NCI-H187 treated with DMSO at 0.1 percent for 48 hours (cell line): ENCODE results near the gene TMEM196.
"Not testable (repeated sequence)": the region's sequence is repeated elsewhere in the genome, so short reads cannot be mapped to it uniquely, and the experiment has no call there.

Source experiments
- DNase-seq: peaks from one replicate; lab custom pipeline; 2025; lab: John Stamatoyannopoulos, UW

The TMEM196 gene

DNA sequence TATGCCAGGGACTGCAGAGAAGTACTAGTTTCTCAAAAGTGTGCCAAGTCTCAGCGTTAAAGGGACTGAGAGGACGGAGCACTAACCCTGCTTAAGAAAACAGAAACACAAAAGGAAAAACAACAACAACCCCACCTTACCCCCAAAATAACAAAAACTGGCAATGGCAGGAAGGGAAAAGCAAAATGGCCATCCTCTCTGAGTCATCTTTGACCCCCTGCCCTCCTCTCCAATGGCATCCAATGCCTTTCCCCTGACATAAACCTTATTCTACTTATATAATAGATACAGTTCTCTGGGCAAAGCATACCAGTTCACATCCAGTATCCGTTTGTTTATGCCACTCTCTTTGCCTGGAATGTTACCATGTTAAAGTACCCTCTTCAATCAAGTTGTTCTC lies 66.2 kb downstream of the TMEM196 start:
- no peak for DNase-seq

DNA sequence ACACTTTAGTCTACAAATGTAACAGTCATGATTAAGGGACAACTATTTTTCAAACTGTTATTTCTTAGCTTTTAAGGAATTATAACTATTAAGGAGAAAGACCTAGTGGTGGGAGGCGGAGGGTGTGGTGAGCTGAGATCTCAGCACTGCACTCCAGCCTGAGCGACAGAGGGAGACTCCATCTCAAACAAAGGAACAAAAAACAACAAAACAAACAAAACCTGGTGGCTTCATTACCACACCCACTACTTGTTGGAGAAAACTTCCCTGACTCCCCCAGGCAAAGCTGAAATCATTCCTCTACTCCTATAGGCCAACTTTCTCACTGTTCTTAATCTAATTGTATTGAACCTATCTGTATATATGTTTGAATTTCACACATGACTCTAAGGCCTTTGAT lies 67.8 kb downstream of the TMEM196 start:
- DNase-seq: no peak

DNA sequence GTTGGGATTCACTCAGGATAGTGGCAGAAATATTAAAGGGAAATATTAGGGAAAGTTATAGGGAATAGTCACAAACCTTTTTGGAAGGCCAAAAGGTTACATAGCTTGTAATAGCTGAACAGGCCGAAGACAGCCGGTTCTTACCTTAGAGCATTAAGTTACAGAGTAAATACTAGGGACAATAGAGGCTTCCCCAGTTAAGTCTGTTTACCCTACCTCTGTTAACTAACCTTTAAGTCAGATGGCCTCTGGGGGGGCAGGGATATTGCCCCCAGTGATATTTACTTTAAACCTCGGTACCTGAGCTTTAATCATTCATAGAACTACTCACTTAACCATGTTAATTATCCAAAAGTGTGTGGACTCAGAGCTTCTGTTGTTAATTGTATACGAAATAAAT lies 71.9 kb downstream of the TMEM196 start:
- no peak for DNase-seq

DNA sequence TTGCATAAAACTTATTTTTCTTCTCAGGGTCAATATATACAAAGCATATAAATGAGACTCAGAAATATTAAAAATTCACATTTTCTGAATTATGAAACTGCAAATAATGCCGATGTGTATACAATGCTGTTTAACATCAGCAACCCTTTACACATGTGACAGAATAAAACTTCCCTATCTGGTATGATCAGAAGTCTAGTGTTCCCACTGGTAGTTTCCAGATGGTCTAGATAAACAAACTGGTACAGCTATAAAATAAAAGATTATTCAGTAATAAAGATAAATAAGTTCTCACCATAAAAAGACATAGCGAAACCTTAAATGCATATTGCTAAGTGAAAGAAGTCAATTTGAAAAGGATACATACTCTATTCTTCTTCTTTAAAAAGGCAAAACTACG lies 72.5 kb downstream of the TMEM196 start:
- no peak for DNase-seq

DNA sequence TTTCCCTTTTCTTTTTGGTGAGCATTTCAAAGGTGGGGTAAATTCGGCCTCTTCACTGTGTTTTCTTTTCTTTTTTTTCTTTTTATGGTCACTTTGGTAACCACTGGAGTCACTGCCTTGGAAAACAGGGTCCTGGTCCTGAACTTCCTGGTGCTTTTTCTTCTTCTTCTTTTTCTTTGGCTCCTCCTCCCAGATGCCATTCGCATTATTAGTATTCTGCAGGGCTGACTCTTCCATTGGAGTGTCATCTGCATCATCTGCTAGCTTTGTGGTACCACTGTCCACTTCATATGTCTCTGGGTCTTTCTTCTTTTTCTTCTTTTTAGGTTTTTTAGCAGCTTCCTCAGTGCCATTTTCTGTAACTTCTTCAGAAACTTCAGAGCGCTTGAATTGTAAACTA lies 75.1 kb downstream of the TMEM196 start:
- DNase-seq: no peak

DNA sequence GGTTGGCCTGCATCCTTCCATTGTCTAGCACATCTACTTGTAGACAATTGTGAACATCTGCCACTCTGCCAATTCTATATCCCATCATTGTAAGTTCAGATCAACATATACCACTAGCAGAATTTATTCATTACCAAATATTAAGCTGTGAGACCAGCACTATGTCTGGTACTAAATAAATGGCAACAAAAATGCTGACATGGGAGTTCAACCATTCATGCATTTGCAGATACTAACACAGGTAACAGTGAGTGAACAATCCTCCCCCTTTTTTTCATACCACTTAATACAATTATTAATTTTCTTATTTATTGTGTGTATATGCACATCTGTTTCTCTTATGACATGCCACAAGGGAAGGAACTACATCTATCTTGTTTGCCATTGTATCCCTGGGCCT lies 76.5 kb downstream of the TMEM196 start:
- no peak for DNase-seq

DNA sequence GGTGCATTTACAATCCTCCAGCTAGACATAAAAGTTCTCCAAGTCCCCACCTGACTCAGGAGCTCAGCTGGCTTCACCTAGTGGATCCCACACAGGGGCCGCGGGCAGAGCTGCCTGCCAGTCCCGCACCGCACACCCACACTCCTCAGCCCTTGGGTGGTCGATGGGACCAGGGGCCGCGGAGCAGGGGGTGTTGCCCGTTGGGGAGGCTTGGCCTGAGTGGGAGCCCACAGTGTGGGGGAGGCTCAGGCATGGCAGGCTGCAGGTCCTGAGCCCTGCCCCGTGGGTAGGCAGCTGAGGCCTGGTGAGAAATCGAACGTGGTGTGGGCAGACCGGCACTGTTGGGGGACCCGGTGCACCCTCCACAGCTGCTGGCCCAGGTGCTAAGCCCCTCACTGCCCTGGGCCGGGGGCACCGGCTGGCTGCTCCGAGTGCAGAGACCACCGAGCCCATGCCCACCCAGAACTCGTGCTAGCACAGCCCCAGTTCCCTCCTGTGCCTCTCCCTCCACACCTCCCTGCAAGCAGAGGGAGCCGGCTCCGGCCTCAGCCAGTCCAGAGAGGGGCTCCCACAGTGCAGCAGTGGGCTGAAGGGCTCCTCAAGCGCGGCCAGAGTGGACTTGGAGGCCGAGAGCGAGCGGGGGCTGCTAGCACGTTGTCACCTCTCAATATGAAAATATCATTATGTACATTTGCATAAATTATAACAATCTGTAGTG lies 81.1 kb downstream of the TMEM196 start:
- DNase-seq: no peak

DNA sequence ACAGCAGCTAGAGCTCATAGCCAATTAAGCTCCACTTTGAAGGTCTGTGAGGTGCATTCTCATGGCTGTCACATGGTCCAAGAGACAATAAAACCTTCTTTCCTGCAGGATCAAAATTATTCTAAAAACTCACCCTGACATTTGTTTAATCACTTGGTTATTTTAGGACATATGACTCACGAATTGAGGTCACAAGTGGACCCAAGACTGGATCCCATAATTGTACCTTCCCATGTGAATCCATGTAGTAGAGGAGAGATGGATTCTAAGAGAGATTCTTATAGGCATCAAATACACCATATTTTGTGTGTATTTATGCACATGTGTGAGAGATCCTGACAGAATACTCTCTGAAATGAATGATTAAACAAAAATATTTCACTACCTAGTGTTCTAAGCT lies 82.7 kb downstream of the TMEM196 start:
- no peak for DNase-seq

DNA sequence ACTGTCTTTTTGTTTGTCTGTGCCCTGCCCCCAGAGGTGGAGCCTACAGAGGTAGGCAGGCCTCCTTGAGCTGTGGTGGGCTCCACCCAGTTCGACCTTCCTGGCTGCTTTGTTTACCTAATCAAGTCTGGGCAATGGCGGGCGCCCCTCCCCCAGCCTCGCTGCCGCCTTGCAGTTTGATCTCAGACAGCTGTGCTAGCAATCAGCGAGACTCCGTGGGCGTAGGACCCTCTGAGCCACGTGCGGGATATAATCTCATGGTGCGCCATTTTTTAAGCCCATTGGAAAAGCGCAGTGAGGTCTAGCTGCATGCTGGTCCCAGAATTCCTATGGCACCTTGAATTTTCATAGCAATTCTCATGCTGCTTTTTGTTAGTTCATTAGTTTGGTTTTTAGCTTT lies 84.3 kb downstream of the TMEM196 start:
- not testable (repeated sequence) for DNase-seq

DNA sequence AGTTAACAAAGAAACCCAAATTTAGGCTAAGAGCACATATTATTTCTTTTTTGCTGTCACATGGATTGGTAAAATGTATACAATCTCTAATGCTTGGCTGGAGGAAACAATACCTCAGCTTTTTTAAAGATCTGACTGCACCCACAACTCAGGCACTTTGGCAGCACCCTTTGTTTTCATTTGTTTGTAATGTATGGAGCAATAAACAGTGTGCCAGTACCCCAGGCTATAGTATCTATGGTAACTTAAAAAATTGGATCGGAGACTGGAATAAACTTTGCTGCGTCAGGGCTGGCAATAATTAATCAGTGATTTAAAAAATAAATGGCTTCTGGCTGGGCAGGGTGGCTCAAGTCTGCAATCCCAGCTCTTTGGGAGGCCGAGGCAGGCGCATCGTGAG lies 91.8 kb downstream of the TMEM196 start:
- no peak for DNase-seq

DNA sequence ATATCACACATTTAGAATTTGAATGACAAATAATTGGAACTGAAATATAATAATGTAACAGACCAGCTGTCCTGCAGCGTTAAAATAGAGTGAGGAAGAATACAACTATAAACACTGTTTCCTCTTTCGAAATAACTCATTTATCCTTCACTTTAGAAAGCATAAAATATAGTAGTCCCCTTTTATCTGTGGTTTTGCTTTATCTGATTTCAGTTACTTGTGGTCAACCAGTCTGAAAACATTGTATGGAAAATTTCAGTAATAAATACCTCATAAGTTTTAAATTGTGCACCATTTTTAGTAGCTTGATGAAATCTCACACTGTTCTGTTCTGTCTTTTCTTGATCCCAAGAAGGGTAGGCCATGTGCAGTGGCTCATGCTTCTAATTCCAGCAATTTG lies 96.2 kb downstream of the TMEM196 start:
- DNase-seq: no peak

DNA sequence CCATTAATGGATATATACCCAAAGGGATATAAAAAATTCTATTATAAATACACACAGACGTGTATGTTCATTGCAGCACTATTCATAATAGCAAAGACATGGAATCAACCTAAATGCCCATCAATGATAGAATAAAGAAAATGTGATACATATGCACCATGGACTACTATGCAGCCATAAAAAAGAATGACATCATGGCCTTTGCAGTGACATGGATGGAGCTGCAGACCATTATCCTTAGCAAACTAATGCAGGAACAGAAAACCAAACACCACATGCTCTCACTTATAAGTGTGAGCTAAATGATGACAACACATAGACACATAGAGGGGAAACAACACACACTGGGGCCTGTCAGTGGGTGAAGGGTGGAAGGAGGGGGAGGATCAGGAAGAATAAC lies 97.6 kb downstream of the TMEM196 start:
- DNase-seq: no peak

DNA sequence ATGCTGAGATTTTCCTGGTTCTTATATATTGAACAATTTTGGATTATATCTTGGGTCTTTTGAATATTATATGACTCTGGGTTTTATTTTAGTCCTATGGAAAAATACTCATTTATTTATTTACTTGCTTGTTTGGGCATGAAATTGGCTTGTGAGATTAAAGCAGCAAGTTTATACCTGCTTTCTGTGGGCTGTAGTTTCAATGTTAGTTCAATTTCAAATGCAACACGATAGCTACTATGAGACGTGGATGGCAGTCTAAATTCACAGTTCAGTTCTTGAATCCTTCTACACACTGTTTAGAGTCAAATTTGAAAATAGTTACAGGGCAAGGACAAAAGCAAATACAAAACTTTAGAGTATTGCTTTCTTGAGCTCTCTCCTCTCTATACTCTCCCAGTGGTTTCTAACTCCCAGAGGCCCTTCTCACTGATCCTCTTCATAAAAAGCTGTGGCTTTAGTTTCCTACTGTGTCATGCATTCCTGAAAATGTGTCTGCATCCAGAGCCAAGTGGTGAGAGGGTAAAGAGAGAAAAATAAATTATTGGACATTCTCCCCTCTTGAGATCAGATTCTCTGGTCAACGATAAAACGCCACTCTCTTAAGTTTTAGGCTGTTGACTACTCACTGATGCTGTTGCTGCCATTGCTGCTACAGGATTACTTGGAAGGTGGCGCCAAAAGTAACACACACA lies 99.0 kb downstream of the TMEM196 start:
- no peak for DNase-seq

DNA sequence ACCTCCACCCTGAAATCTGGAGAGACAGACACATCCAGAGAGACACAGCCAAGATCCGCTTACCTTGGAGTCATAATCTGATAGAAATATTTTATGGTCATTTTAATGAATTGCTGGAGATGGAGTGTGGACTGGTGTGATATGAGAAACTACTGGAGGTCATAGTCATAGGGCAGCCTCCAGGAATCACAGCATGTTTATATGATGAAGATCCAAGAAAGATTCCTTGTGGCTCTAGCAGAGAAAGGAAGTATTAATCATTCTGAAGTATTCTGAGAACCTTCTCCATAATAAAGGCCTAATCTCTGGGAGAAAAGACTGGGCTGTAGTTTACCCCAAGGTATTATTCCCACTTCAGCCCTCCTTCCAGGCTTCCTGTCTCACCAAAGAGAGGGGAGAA lies 102.6 kb downstream of the TMEM196 start:
- no peak for DNase-seq
